ENCODE results near the gene PECR. TPM values are rescaled to one million over a fixed set of nuclear protein-coding genes. Genes with fewer than 3 reads are reported as not detected.

PECR gene
- total and polyA plus RNA-seq, 10 of the 15 experiments (the other 5 are each of a cell fraction or from before 2014, with no cell fraction given) = 7.6 to 37.4 (median 25.7) TPM

DNA sequence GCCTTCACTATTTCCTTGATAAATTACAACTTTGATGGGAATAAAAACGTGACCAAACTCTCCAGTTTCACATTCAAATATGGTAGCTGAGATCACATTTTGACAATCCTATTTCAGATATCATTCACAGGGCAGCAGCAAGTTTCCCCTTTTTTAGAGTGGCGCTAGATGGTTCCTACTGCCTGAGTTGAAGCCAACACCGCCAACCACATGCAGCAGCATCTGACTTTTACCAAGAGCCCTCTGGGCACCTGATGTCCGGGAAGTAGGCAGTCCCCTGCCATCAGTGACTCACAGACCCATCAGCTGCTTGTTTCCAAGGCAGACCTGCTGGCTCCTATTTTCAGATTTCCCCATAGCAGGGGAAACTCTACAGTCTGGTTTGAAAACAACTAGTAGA lies 64.2 kb downstream of the PECR start (continued):
- TF ChIP-seq, protein P1, sequence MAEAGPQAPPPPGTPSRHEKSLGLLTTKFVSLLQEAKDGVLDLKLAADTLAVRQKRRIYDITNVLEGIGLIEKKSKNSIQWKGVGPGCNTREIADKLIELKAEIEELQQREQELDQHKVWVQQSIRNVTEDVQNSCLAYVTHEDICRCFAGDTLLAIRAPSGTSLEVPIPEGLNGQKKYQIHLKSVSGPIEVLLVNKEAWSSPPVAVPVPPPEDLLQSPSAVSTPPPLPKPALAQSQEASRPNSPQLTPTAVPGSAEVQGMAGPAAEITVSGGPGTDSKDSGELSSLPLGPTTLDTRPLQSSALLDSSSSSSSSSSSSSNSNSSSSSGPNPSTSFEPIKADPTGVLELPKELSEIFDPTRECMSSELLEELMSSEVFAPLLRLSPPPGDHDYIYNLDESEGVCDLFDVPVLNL (IDR thresholded peaks at IDR 0.05; ENCODE audit: low read depth, low read length) = no peak
- peak; percentile 55; the same call in 1 of the 2 replicates for TF ChIP-seq IRF4 (IDR thresholded peaks at IDR 0.05; ENCODE audit: low read depth, low read length)
- TF ChIP-seq TCF3 (IDR thresholded peaks at IDR 0.05; ENCODE audit: borderline replicate concordance, insufficient read depth, low read depth, low read length) = no peak
- TF ChIP-seq RAD51 (IDR thresholded peaks at IDR 0.05) = peak; percentile 50; the same call in 1 of the 2 replicates
- TF ChIP-seq BACH1 (IDR thresholded peaks at IDR 0.05; ENCODE audit: borderline replicate concordance) = no peak
- peak; percentile 81 for TF ChIP-seq JUNB (IDR thresholded peaks at IDR 0.05)
- no peak for TF ChIP-seq ZNF384 (IDR thresholded peaks at IDR 0.05; ENCODE audit: borderline replicate concordance, low read depth, low read length)
- no peak for TF ChIP-seq MEF2A (IDR thresholded peaks at IDR 0.05; ENCODE audit: insufficient read depth, low read depth, low read length)
- no peak for TF ChIP-seq LARP7 (IDR thresholded peaks at IDR 0.05)
- TF ChIP-seq GABPA (IDR thresholded peaks at IDR 0.05; ENCODE audit: low read depth) = peak; percentile 14; the same call in 1 of the 2 replicates
- no peak for TF ChIP-seq MYC (IDR thresholded peaks at IDR 0.05; ENCODE audit: insufficient read depth, insufficient read length, insufficient replicate concordance, low read length, severe bottlenecking)
- TF ChIP-seq NR2C2 (IDR thresholded peaks at IDR 0.05; ENCODE audit: borderline replicate concordance, control insufficient read depth, insufficient read length, low read depth) = no peak
- TF ChIP-seq BHLHE40 (IDR thresholded peaks at IDR 0.05; ENCODE audit: borderline replicate concordance in 1 of 2, low read depth in 2 of 2, low read length in 1 of 2) = peak; percentile 66 to 73; a peak in 3 of 4 replicates
- TF ChIP-seq ZBTB33 (IDR thresholded peaks at IDR 0.05) = no peak
- 0 out of 2 replicates have a peak, but pooled peaks have one; percentile 42 for TF ChIP-seq TCF12 (IDR thresholded peaks at IDR 0.05; ENCODE audit: low read depth, low read length)
- TF ChIP-seq RBBP5 (conservative IDR thresholded peaks at IDR 0.05) = no peak
- peak; percentile 33; the same call in 1 of the 2 replicates for TF ChIP-seq ZNF687 (IDR thresholded peaks at IDR 0.05)
- no peak for TF ChIP-seq TAF1 (IDR thresholded peaks at IDR 0.05; ENCODE audit: borderline replicate concordance, low read depth, low read length)
- no peak for TF ChIP-seq SMAD1 (IDR thresholded peaks at IDR 0.05; ENCODE audit: low read depth, partially characterized antibody)
- TF ChIP-seq PAX5 (IDR thresholded peaks at IDR 0.05; ENCODE audit: borderline replicate concordance, low read depth, low read length) = no peak; the same call in 1 of the 2 replicates
- no peak; the same call in 1 of the 2 replicates for TF ChIP-seq FOXM1 (IDR thresholded peaks at IDR 0.05; ENCODE audit: low read depth, low read length)
- TF ChIP-seq EP300 (IDR thresholded peaks at IDR 0.05; ENCODE audit: borderline replicate concordance in 1 of 2, control insufficient read depth in 1 of 2, low read depth in 2 of 2, low read length in 2 of 2) = no peak; a peak in 1 of 4 replicates
- TF ChIP-seq WRNIP1 (IDR thresholded peaks at IDR 0.05; ENCODE audit: borderline replicate concordance, low read depth, low read length) = no peak
- no peak for TF ChIP-seq RFX5 (IDR thresholded peaks at IDR 0.05; ENCODE audit: low read depth, low read length)
- TF ChIP-seq PML (IDR thresholded peaks at IDR 0.05; ENCODE audit: low read length) = no peak
- TF ChIP-seq ZZZ3 (IDR thresholded peaks at IDR 0.05; ENCODE audit: control insufficient read depth, insufficient read length, low read depth) = no peak

Data from GM12878 (cell line).